Ectodermal cell (in vitro differentiated cells): ENCODE data around the gene HLA-A.
A peak's percentile ranks its signal among the peaks of the same experiment; 100 is the strongest.
"Not testable (repeated sequence)": the region's sequence is repeated elsewhere in the genome, so short reads cannot be mapped to it uniquely, and the experiment has no call there.

Source experiments
- H3K27ac ChIP-seq: 2 replicates; pipeline ENCODE4 v1.7.0; 2013; ENCODE audit warnings: mild to moderate bottlenecking, low read depth, low read length; ENCODE audit not compliant: insufficient read depth, poor library complexity, severe bottlenecking
- H3K27me3 ChIP-seq: 2 replicates; pipeline ENCODE4 v1.7.0; 2013; ENCODE audit warnings: mild to moderate bottlenecking, low read length; ENCODE audit not compliant: insufficient read depth, control insufficient read depth, poor library complexity, severe bottlenecking
- H3K36me3 ChIP-seq: one replicate; pipeline ENCODE4 v1.7.0; 2013; ENCODE audit warnings: low read length; ENCODE audit not compliant: control insufficient read depth, insufficient read depth
- H3K4me1 ChIP-seq: one replicate; pipeline ENCODE4 v1.7.0; 2013; ENCODE audit warnings: low read length; ENCODE audit not compliant: control insufficient read depth, insufficient read depth
- H3K4me3 ChIP-seq: 2 replicates; pipeline ENCODE4 v1.7.0; 2013; ENCODE audit warnings: low read depth, low read length, control low read depth; ENCODE audit not compliant: insufficient read depth
- H3K9me3 ChIP-seq: 2 replicates; pipeline ENCODE4 v1.7.0; 2013; ENCODE audit warnings: mild to moderate bottlenecking, low read length, moderate library complexity; ENCODE audit not compliant: control insufficient read depth
- WGBS, 2 experiments: methylation state at CpG; one replicate each; pipeline ENCODE4 v1.1.7; 2013; ENCODE audit warnings: missing lambda C conversion rate in 2 of 2; 5-methylcytosine and 5-hydroxymethylcytosine counted together

Gene HLA-A

GRCh38 chr6:29958046-29958445 is 15.7 kb downstream of the HLA-A start:
- H3K4me1 ChIP-seq, result no peaks in the 10 kb centered on the region
- no peaks in the 10 kb centered on the region for H3K9me3 ChIP-seq
- no peak overlapping the region for H3K4me3 ChIP-seq
- H3K36me3 ChIP-seq, result no peaks in the 10 kb centered on the region
- WGBS, 2 experiments, result 96 to 97% methylated on average over 1 of the region's 1 CpG
- no peak overlapping the region for H3K27ac ChIP-seq
- H3K27me3 ChIP-seq, result no peaks in the 10 kb centered on the region

DNA sequence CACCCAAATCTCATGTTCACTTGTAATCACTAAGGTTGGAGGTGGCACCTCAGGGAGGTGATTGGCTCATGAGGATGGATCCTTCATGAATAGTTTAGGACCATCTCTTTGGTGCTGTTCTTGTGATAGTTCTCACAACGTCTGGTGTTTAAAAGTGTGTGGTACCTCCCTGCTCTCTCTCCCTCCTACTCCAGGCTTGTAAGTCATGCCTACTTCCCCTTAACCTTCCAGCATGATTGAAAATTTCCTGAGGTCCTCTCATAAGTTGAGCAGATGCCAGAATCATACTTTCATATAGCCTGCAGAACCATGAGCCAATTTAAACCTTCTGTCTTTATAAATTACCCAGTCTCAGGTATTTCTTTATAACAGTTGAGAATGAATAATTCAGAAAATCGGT is 16.6 kb downstream of the HLA-A start:
- 68 to 76% methylated on average over 2 of the region's 2 CpGs for WGBS, 2 experiments
- Histone ChIP-seq H3K27ac (no peak overlapping the region), H3K9me3 (no peaks in the 10 kb centered on the region), H3K4me1 (no peaks in the 10 kb centered on the region), H3K27me3 (no peaks in the 10 kb centered on the region), H3K36me3 (no peaks in the 10 kb centered on the region), H3K4me3 (no peak overlapping the region)

GRCh38 chr6:29959467-29959866 is 17.1 kb downstream of the HLA-A start:
- Histone ChIP-seq H3K27me3 (no peaks in the 10 kb centered on the region), H3K4me3 (no peak overlapping the region), H3K36me3 (no peaks in the 10 kb centered on the region), H3K27ac (no peak overlapping the region), H3K4me1 (peaks cover 3% of the 10 kb centered on the region), H3K9me3 (no peaks in the 10 kb centered on the region)

GRCh38 chr6:29961966-29962365 is 19.6 kb downstream of the HLA-A start:
- no peaks in the 10 kb centered on the region for H3K9me3 ChIP-seq
- no peaks in the 10 kb centered on the region for H3K36me3 ChIP-seq
- H3K27me3 ChIP-seq, result no peaks in the 10 kb centered on the region
- 86 to 100% methylated on average over 1 of the region's 1 CpG for WGBS, 2 experiments
- H3K4me1 ChIP-seq, result peaks cover 20% of the 10 kb centered on the region
- no peak overlapping the region for H3K27ac ChIP-seq
- H3K4me3 ChIP-seq, result no peak overlapping the region

- H3K4me1 ChIP-seq, result peaks cover 20% of the 10 kb centered on the region
- 90 to 93% methylated on average over 1 of the region's 2 CpGs for WGBS, 2 experiments
- not testable (repeated sequence) for H3K36me3 ChIP-seq
These were observed 21.4 kb downstream of the HLA-A start for GRCh38 chr6:29963697-29964096.

GRCh38 chr6:29964518-29964886 is 22.2 kb downstream of the HLA-A start:
- H3K27ac ChIP-seq, result peak overlapping the region; percentile 73
- 25 to 27% methylated on average over 3 of the region's 3 CpGs for WGBS, 2 experiments
- H3K9me3 ChIP-seq, result no peaks in the 10 kb centered on the region
- peaks cover 20% of the 10 kb centered on the region for H3K4me1 ChIP-seq
- no peak overlapping the region for H3K4me3 ChIP-seq
- no peaks in the 10 kb centered on the region for H3K27me3 ChIP-seq
- no peaks in the 10 kb centered on the region for H3K36me3 ChIP-seq

More at GRCh38 chr6:29963697-29964096, 21.4 kb downstream of the HLA-A start:
- not testable (repeated sequence) for H3K27me3 ChIP-seq, H3K4me3 ChIP-seq, H3K27ac ChIP-seq, H3K9me3 ChIP-seq

- WGBS, 2 experiments, result 6% methylated on average over 7 of the region's 7 CpGs
These were observed 22.7 kb downstream of the HLA-A start for GRCh38 chr6:29964887-29965562.

GRCh38 chr6:29965563-29965872 is 23.2 kb downstream of the HLA-A start:
- Histone ChIP-seq H3K36me3 (no peaks in the 10 kb centered on the region), H3K4me1 (peaks cover 20% of the 10 kb centered on the region), H3K9me3 (no peaks in the 10 kb centered on the region), H3K27ac (peak overlapping the region; percentile 73), H3K27me3 (no peaks in the 10 kb centered on the region), H3K4me3 (no peak overlapping the region)
- WGBS, 2 experiments, result 19 to 21% methylated on average over 2 of the region's 2 CpGs

More at GRCh38 chr6:29964887-29965562, 22.7 kb downstream of the HLA-A start:
- Histone ChIP-seq H3K9me3 (no peaks in the 10 kb centered on the region), H3K4me3 (no peak overlapping the region), H3K27ac (peak overlapping the region; percentile 73), H3K4me1 (peaks cover 20% of the 10 kb centered on the region), H3K27me3 (no peaks in the 10 kb centered on the region), H3K36me3 (no peaks in the 10 kb centered on the region)

GRCh38 chr6:29965873-29966601 is 23.7 kb downstream of the HLA-A start:
- no peak overlapping the region for H3K27ac ChIP-seq
- no peaks in the 10 kb centered on the region for H3K9me3 ChIP-seq
- H3K4me1 ChIP-seq, result peaks cover 20% of the 10 kb centered on the region
- H3K36me3 ChIP-seq, result no peaks in the 10 kb centered on the region
- no peaks in the 10 kb centered on the region for H3K27me3 ChIP-seq
- no peak overlapping the region for H3K4me3 ChIP-seq
- 21 to 22% methylated on average over 7 of the region's 8 CpGs for WGBS, 2 experiments

GRCh38 chr6:29967379-29968010 is 25.2 kb downstream of the HLA-A start:
- peaks cover 20% of the 10 kb centered on the region for H3K4me1 ChIP-seq
- peaks cover 3% of the 10 kb centered on the region for H3K27me3 ChIP-seq
- H3K36me3 ChIP-seq, result no peaks in the 10 kb centered on the region
- WGBS, 2 experiments, result 78 to 83% methylated on average over 3 to 4 of the region's 4 CpGs
- no peaks in the 10 kb centered on the region for H3K9me3 ChIP-seq
- no peak overlapping the region for H3K4me3 ChIP-seq
- H3K27ac ChIP-seq, result no peak overlapping the region
